Measurements from ENCODE around the gene ZC3H13. TPM values are rescaled to one million over a fixed set of nuclear protein-coding genes. Genes with fewer than 3 reads are reported as not detected.
A peak's percentile ranks its signal among the peaks of the same experiment; 100 is the strongest.

The ZC3H13 gene
- total RNA-seq, 1 experiment from 2014 or later: 378 TPM

DNA sequence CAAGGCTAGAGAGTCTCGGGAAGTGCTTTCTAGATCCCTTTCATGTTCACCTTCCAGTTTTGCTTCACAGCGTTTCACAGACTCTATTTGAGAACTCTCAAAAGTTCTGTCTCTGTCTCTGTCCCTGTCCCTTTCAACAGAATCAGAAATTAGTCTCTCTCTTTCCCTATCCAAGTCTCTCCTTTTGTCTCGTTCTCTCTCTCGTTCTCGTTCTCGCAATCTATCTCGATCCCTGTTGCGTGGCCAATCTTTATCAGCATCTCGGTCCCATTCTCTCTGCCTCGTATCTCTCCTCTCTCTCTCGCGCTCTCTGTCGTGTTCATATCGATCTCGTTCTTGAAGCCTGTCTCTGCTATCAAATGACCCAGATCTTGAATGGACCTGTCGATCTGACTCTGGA lies 85.0 kb downstream of the ZC3H13 start:
- no peak for TF ChIP-seq EZH2 (IDR thresholded peaks at IDR 0.05; ENCODE audit: borderline replicate concordance, low read depth, low read length, poor library complexity, severe bottlenecking)
- TF ChIP-seq, protein P1, sequence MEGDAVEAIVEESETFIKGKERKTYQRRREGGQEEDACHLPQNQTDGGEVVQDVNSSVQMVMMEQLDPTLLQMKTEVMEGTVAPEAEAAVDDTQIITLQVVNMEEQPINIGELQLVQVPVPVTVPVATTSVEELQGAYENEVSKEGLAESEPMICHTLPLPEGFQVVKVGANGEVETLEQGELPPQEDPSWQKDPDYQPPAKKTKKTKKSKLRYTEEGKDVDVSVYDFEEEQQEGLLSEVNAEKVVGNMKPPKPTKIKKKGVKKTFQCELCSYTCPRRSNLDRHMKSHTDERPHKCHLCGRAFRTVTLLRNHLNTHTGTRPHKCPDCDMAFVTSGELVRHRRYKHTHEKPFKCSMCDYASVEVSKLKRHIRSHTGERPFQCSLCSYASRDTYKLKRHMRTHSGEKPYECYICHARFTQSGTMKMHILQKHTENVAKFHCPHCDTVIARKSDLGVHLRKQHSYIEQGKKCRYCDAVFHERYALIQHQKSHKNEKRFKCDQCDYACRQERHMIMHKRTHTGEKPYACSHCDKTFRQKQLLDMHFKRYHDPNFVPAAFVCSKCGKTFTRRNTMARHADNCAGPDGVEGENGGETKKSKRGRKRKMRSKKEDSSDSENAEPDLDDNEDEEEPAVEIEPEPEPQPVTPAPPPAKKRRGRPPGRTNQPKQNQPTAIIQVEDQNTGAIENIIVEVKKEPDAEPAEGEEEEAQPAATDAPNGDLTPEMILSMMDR (conservative IDR thresholded peaks at IDR 0.05; ENCODE audit: low read depth, low read length): no peak
- TSS peak; percentile 12 for BruUV-seq (replicated peaks)
- Histone ChIP-seq H3K4me1 (ENCODE audit: insufficient read depth, low read length, poor library complexity, severe bottlenecking) (peaks cover 44% of the 10 kb centered on the region), H3K27me3 (replicated peaks; ENCODE audit: insufficient read depth, low read depth, low read length, poor library complexity) (no peaks in the 10 kb centered on the region), H3K9me3 (ENCODE audit: low read depth, low read length, poor library complexity, severe bottlenecking) (no peaks in the 10 kb centered on the region), H3K27ac (ENCODE audit: low read depth, low read length, poor library complexity, severe bottlenecking) (peak overlapping the region; percentile 53), H3K4me3 (ENCODE audit: low read depth, low read length, poor library complexity, severe bottlenecking) (no peak overlapping the region), H3K36me3 (ENCODE audit: insufficient read depth, low read length, poor library complexity, severe bottlenecking) (peaks cover 100% of the 10 kb centered on the region)
- no peak for DNase-seq (ENCODE audit: low spot score)
- intact Hi-C loops (cut with micrococcal nuclease; ENCODE audit: unreplicated experiment): no loop called here
- ChIA-PET CTCF (no interaction called here), POLR2A (ENCODE audit: low non-redundant PET) (no interaction called here)

- peak; percentile 39 for DNase-seq (ENCODE audit: low spot score)
- H3K9me3 ChIP-seq (ENCODE audit: low read depth, low read length, poor library complexity, severe bottlenecking): no peaks in the 10 kb centered on the region
- CTCF ChIA-PET: no interaction called here
- H3K4me1 ChIP-seq (ENCODE audit: insufficient read depth, low read length, poor library complexity, severe bottlenecking): peaks cover 48% of the 10 kb centered on the region
- no peaks in the 10 kb centered on the region for H3K27me3 ChIP-seq (replicated peaks; ENCODE audit: insufficient read depth, low read depth, low read length, poor library complexity)
- H3K4me3 ChIP-seq (ENCODE audit: low read depth, low read length, poor library complexity, severe bottlenecking): no peak overlapping the region
- POLR2A ChIA-PET (ENCODE audit: low non-redundant PET): no interaction called here
- peak overlapping the region; percentile 53 for H3K27ac ChIP-seq (ENCODE audit: low read depth, low read length, poor library complexity, severe bottlenecking)
- no TSS peak for BruUV-seq (replicated peaks)
- no peak for TF ChIP-seq EZH2 (IDR thresholded peaks at IDR 0.05; ENCODE audit: borderline replicate concordance, low read depth, low read length, poor library complexity, severe bottlenecking)
- TF ChIP-seq, protein P1 (conservative IDR thresholded peaks at IDR 0.05; ENCODE audit: low read depth, low read length): no peak
- intact Hi-C loops (cut with micrococcal nuclease; ENCODE audit: unreplicated experiment): no loop called here
- peaks cover 100% of the 10 kb centered on the region for H3K36me3 ChIP-seq (ENCODE audit: insufficient read depth, low read length, poor library complexity, severe bottlenecking)
Measured at GRCh38 chr13:45966715-45967114, 85.8 kb downstream of the ZC3H13 start.

- POLR2A ChIA-PET (ENCODE audit: low non-redundant PET): no interaction called here
- Histone ChIP-seq H3K9me3 (ENCODE audit: low read depth, low read length, poor library complexity, severe bottlenecking) (no peaks in the 10 kb centered on the region), H3K27ac (ENCODE audit: low read depth, low read length, poor library complexity, severe bottlenecking) (no peak overlapping the region), H3K36me3 (ENCODE audit: insufficient read depth, low read length, poor library complexity, severe bottlenecking) (peaks cover 93% of the 10 kb centered on the region), H3K4me1 (ENCODE audit: insufficient read depth, low read length, poor library complexity, severe bottlenecking) (peaks cover 32% of the 10 kb centered on the region), H3K27me3 (replicated peaks; ENCODE audit: insufficient read depth, low read depth, low read length, poor library complexity) (no peaks in the 10 kb centered on the region), H3K4me3 (ENCODE audit: low read depth, low read length, poor library complexity, severe bottlenecking) (no peak overlapping the region)
- intact Hi-C loops (cut with micrococcal nuclease; ENCODE audit: unreplicated experiment): no loop called here
- DNase-seq (ENCODE audit: low spot score): no peak
- CTCF ChIA-PET: no interaction called here
- TF ChIP-seq, protein P1 (conservative IDR thresholded peaks at IDR 0.05; ENCODE audit: low read depth, low read length): no peak
- TF ChIP-seq EZH2 (IDR thresholded peaks at IDR 0.05; ENCODE audit: borderline replicate concordance, low read depth, low read length, poor library complexity, severe bottlenecking): no peak
- no TSS peak for BruUV-seq (replicated peaks)
Measured at GRCh38 chr13:45961468-45961867, 91.1 kb downstream of the ZC3H13 start.

Data from A673 (cell line).